ENCODE data around the gene SNX14. TPM values are rescaled to one million over a fixed set of nuclear protein-coding genes. Genes with fewer than 3 reads are reported as not detected.
"Not testable (repeated sequence)": the region's sequence is repeated elsewhere in the genome, so short reads cannot be mapped to it uniquely, and the experiment has no call there.

SNX14 gene
- total RNA-seq, 1 donor from 2014 or later: 97.8 TPM

DNA sequence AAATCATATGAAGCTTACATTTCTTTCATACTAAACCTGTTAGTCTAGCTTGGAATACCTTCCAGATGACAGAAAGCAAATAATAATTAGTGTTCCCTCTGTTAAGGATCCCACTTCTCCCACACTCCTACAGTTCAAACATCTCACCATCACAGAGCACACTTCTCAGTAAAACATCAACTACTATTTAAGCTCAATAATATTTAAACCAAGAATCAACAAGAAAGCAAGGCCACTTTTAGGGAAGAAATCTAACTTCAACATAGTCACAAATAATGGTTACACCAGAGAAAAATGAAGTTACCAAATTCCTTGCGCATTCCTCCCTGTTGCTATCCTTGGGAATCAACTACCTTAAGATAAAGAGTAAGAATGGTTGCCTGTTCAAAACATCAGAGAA, 1.6 kb downstream of the SNX14 start:
- Histone ChIP-seq H3K4me3 (peak overlapping the region; percentile 90), H3K4me1 (peaks cover 23% of the 10 kb centered on the region), H3K27me3 (no peaks in the 10 kb centered on the region), H3K9me3 (no peaks in the 10 kb centered on the region), H3K27ac (no peak overlapping the region), H3K36me3 (no peaks in the 10 kb centered on the region)
- ATAC-seq: no peak
- intact Hi-C loops (cut with DNase I): no loop called here
- no peak for DNase-seq
- TF ChIP-seq, protein P1, sequence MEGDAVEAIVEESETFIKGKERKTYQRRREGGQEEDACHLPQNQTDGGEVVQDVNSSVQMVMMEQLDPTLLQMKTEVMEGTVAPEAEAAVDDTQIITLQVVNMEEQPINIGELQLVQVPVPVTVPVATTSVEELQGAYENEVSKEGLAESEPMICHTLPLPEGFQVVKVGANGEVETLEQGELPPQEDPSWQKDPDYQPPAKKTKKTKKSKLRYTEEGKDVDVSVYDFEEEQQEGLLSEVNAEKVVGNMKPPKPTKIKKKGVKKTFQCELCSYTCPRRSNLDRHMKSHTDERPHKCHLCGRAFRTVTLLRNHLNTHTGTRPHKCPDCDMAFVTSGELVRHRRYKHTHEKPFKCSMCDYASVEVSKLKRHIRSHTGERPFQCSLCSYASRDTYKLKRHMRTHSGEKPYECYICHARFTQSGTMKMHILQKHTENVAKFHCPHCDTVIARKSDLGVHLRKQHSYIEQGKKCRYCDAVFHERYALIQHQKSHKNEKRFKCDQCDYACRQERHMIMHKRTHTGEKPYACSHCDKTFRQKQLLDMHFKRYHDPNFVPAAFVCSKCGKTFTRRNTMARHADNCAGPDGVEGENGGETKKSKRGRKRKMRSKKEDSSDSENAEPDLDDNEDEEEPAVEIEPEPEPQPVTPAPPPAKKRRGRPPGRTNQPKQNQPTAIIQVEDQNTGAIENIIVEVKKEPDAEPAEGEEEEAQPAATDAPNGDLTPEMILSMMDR (IDR thresholded peaks at IDR 0.05): no peak

GRCh38 chr6:85591207-85591606, 2.5 kb downstream of the SNX14 start:
- TF ChIP-seq, protein P1 (IDR thresholded peaks at IDR 0.05): no peak
- Histone ChIP-seq H3K9me3 (no peaks in the 10 kb centered on the region), H3K27me3 (no peaks in the 10 kb centered on the region), H3K4me3 (peak overlapping the region; percentile 10), H3K27ac (no peak overlapping the region), H3K36me3 (no peaks in the 10 kb centered on the region), H3K4me1 (peaks cover 24% of the 10 kb centered on the region)
- no peak for ATAC-seq
- DNase-seq: no peak
- intact Hi-C loops (cut with DNase I): no loop called here

- H3K9me3 ChIP-seq: peaks cover 5% of the 10 kb centered on the region
- H3K27ac ChIP-seq: no peak overlapping the region
- H3K4me1 ChIP-seq: peaks cover 4% of the 10 kb centered on the region
- intact Hi-C loops (cut with DNase I): no loop called here
- H3K36me3 ChIP-seq: no peaks in the 10 kb centered on the region
- no peaks in the 10 kb centered on the region for H3K27me3 ChIP-seq
- TF ChIP-seq, protein P1 (IDR thresholded peaks at IDR 0.05): no peak
- DNase-seq (no peak), ATAC-seq (no peak)
- H3K4me3 ChIP-seq: no peak overlapping the region
Measured at GRCh38 chr6:85585741-85586140, 7.9 kb downstream of the SNX14 start.

- H3K4me1 ChIP-seq; H3K27me3 ChIP-seq; H3K4me3 ChIP-seq; DNase-seq; ATAC-seq; intact Hi-C loops (cut with DNase I); H3K36me3 ChIP-seq; H3K27ac ChIP-seq; H3K9me3 ChIP-seq: not testable (repeated sequence)
Measured at GRCh38 chr6:85582832-85583231, 10.8 kb downstream of the SNX14 start.

DNA sequence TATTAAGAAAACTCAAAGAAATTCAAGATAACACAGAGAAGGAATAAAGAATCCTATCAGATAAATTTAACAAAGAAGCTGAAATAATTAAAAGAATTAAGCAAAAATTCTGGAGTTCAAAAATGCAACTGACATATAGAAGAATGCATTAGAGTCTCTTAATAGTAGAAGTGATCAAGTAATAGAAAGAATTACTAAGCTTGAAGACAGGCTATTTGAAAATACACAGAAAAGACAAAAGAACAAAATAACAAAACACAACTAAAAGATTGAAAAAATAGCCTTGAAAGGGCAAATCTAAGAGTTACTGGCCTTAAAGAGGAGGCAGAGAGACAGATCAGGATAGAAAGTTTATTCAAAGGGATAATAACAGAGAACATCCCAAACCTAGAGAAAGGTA, 12.1 kb downstream of the SNX14 start:
- H3K36me3 ChIP-seq: peaks cover 9% of the 10 kb centered on the region
- intact Hi-C loops (cut with DNase I): no loop called here
- TF ChIP-seq, protein P1 (IDR thresholded peaks at IDR 0.05): no peak
- no peak for ATAC-seq
- no peaks in the 10 kb centered on the region for H3K4me1 ChIP-seq
- H3K27me3 ChIP-seq: no peaks in the 10 kb centered on the region
- no peak for DNase-seq
- H3K4me3 ChIP-seq: no peak overlapping the region
- no peak overlapping the region for H3K27ac ChIP-seq
- H3K9me3 ChIP-seq: peaks cover 5% of the 10 kb centered on the region

DNA sequence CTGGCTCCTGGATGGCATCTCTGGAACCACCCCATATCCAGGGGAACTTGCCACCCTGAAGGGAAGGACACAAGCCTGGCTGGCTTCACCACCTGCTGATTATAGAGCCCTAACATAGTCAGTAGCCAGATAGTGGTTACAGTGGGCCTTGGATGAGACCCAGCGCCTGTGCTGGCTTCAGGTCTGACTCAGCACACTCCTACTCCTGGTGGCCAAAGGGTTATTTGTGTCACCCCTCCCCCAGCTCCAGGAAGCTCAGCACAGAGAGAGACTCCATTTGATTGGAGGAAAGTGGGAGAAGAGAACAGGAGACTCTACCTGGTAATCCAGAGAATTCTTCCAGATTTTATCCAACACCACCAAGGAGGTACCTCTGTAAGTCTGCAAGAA, 12.8 kb downstream of the SNX14 start:
- ATAC-seq (no peak), DNase-seq (no peak)
- H3K27ac ChIP-seq: no peak overlapping the region
- peaks cover 5% of the 10 kb centered on the region for H3K9me3 ChIP-seq
- intact Hi-C loops (cut with DNase I): no loop called here
- TF ChIP-seq, protein P1 (IDR thresholded peaks at IDR 0.05): no peak
- no peaks in the 10 kb centered on the region for H3K4me1 ChIP-seq
- H3K4me3 ChIP-seq: no peak overlapping the region
- H3K27me3 ChIP-seq: no peaks in the 10 kb centered on the region
- H3K36me3 ChIP-seq: peaks cover 9% of the 10 kb centered on the region

Measured in upper lobe of right lung (tissue), 1 donor.